ENCODE data around the gene GAREM2. TPM values are rescaled to one million over a fixed set of nuclear protein-coding genes. Genes with fewer than 3 reads are reported as not detected.
"Not testable (repeated sequence)": the region's sequence is repeated elsewhere in the genome, so short reads cannot be mapped to it uniquely, and the experiment has no call there.

The GAREM2 gene
- 0.86 and 1.2 TPM in 2 replicates for total RNA-seq
- polyA plus RNA-seq (2012) = 1.5 TPM

GRCh38 chr2:26172871-26173775, at the start of gene GAREM2:
TSS of gene GAREM2 (plus strand) at chr2:26173088. CDS start at chr2:26173221, 133 bp downstream.
- no peak for DNase-seq (ENCODE audit: low read depth)

GRCh38 chr2:26123426-26123825, 49.5 kb upstream of the GAREM2 start:
- no peak for DNase-seq (ENCODE audit: low read depth)

- DNase-seq (ENCODE audit: low read depth) = peak; percentile 36
Measured at GRCh38 chr2:26126074-26126473, 46.8 kb upstream of the GAREM2 start.

GRCh38 chr2:26128176-26128575, 44.7 kb upstream of the GAREM2 start:
- no peak for DNase-seq (ENCODE audit: low read depth)

GRCh38 chr2:26130763-26131162, 42.1 kb upstream of the GAREM2 start:
- DNase-seq (ENCODE audit: low read depth) = no peak

GRCh38 chr2:26136451-26136850, 36.4 kb upstream of the GAREM2 start:
- no peak for DNase-seq (ENCODE audit: low read depth)

GRCh38 chr2:26139269-26140183, 33.4 kb upstream of the GAREM2 start:
- DNase-seq (ENCODE audit: low read depth) = no peak

- DNase-seq (ENCODE audit: low read depth) = no peak
Measured at GRCh38 chr2:26141145-26141769, 31.6 kb upstream of the GAREM2 start.

- DNase-seq (ENCODE audit: low read depth) = no peak
Measured at GRCh38 chr2:26144031-26144430, 28.9 kb upstream of the GAREM2 start.

- peak; percentile 69 for DNase-seq (ENCODE audit: low read depth)
Measured at GRCh38 chr2:26144953-26145680, 27.8 kb upstream of the GAREM2 start.

- peak; percentile 33 for DNase-seq (ENCODE audit: low read depth)
Measured at GRCh38 chr2:26148501-26148900, 24.4 kb upstream of the GAREM2 start.

- DNase-seq (ENCODE audit: low read depth) = no peak
Measured at GRCh38 chr2:26150243-26150642, 22.6 kb upstream of the GAREM2 start.

GRCh38 chr2:26157580-26157979, 15.3 kb upstream of the GAREM2 start:
- no peak for DNase-seq (ENCODE audit: low read depth)

GRCh38 chr2:26161926-26162325, 11.0 kb upstream of the GAREM2 start:
- DNase-seq (ENCODE audit: low read depth) = no peak

GRCh38 chr2:26162963-26163362, 9.9 kb upstream of the GAREM2 start:
- no peak for DNase-seq (ENCODE audit: low read depth)

- DNase-seq (ENCODE audit: low read depth) = no peak
Measured at GRCh38 chr2:26164231-26164630, 8.7 kb upstream of the GAREM2 start.

- no peak for DNase-seq (ENCODE audit: low read depth)
Measured at GRCh38 chr2:26164641-26165211, 8.2 kb upstream of the GAREM2 start.

- DNase-seq (ENCODE audit: low read depth) = no peak
Measured at GRCh38 chr2:26165403-26165802, 7.5 kb upstream of the GAREM2 start.

GRCh38 chr2:26166541-26166940, 6.3 kb upstream of the GAREM2 start:
- not testable (repeated sequence) for DNase-seq (ENCODE audit: low read depth)

- peak; percentile 9 for DNase-seq (ENCODE audit: low read depth)
Measured at GRCh38 chr2:26168785-26169184, 4.1 kb upstream of the GAREM2 start.
